NCI-H1417 treated with DMSO at 0.1 percent for 48 hours (cell line): Measurements from ENCODE around the gene RRM2.
"Not testable (repeated sequence)": the region's sequence is repeated elsewhere in the genome, so short reads cannot be mapped to it uniquely, and the experiment has no call there.

Source experiments
- DNase-seq: peaks from one replicate; lab custom pipeline; 2025; lab: John Stamatoyannopoulos, UW

Gene RRM2

GRCh38 chr2:10091182-10091888 is 31.2 kb upstream of the RRM2 start:
- no peak for DNase-seq

GRCh38 chr2:10091889-10092244 is 30.7 kb upstream of the RRM2 start:
- not testable (repeated sequence) for DNase-seq

GRCh38 chr2:10094271-10094814 is 28.2 kb upstream of the RRM2 start:
- DNase-seq, result no peak

GRCh38 chr2:10095175-10095574 is 27.4 kb upstream of the RRM2 start:
- DNase-seq, result no peak

GRCh38 chr2:10096641-10097040 is 25.9 kb upstream of the RRM2 start:
- no peak for DNase-seq

GRCh38 chr2:10097352-10098148 is 25.0 kb upstream of the RRM2 start:
- DNase-seq, result peak; percentile 25

- DNase-seq, result no peak
Measured at GRCh38 chr2:10101491-10101890, 21.0 kb upstream of the RRM2 start.

- no peak for DNase-seq
Measured at GRCh38 chr2:10103179-10103578, 19.4 kb upstream of the RRM2 start.

- DNase-seq, result not testable (repeated sequence)
Measured at GRCh38 chr2:10104906-10105305, 17.6 kb upstream of the RRM2 start.

- DNase-seq, result no peak
Measured at GRCh38 chr2:10109311-10109710, 13.2 kb upstream of the RRM2 start.

- DNase-seq, result no peak
Measured at GRCh38 chr2:10119027-10119325, 3.6 kb upstream of the RRM2 start.

- no peak for DNase-seq
Measured at GRCh38 chr2:10119601-10120157, 2.9 kb upstream of the RRM2 start.

- peak; percentile 89 for DNase-seq
Measured at GRCh38 chr2:10120158-10120876, 2.2 kb upstream of the RRM2 start.

GRCh38 chr2:10120877-10121574 is 1.5 kb upstream of the RRM2 start:
- no peak for DNase-seq

GRCh38 chr2:10123281-10123680 is 742 bp downstream of the RRM2 start:
- DNase-seq, result no peak

- peak; percentile 58 for DNase-seq
Measured at GRCh38 chr2:10124538-10125045, 2.1 kb downstream of the RRM2 start.

- no peak for DNase-seq
Measured at GRCh38 chr2:10125842-10126631, 3.5 kb downstream of the RRM2 start.

- no peak for DNase-seq
Measured at GRCh38 chr2:10126632-10127026, 4.1 kb downstream of the RRM2 start.

- no peak for DNase-seq
Measured at GRCh38 chr2:10128420-10128819, 5.9 kb downstream of the RRM2 start.

- no peak for DNase-seq
Measured at GRCh38 chr2:10129490-10129889, 7.0 kb downstream of the RRM2 start.

- DNase-seq, result no peak
Measured at GRCh38 chr2:10132043-10132575, 9.6 kb downstream of the RRM2 start.
